ENCODE data around the gene ALDH6A1.
"Not testable (repeated sequence)": the region's sequence is repeated elsewhere in the genome, so short reads cannot be mapped to it uniquely, and the experiment has no call there.

ALDH6A1 gene

DNA sequence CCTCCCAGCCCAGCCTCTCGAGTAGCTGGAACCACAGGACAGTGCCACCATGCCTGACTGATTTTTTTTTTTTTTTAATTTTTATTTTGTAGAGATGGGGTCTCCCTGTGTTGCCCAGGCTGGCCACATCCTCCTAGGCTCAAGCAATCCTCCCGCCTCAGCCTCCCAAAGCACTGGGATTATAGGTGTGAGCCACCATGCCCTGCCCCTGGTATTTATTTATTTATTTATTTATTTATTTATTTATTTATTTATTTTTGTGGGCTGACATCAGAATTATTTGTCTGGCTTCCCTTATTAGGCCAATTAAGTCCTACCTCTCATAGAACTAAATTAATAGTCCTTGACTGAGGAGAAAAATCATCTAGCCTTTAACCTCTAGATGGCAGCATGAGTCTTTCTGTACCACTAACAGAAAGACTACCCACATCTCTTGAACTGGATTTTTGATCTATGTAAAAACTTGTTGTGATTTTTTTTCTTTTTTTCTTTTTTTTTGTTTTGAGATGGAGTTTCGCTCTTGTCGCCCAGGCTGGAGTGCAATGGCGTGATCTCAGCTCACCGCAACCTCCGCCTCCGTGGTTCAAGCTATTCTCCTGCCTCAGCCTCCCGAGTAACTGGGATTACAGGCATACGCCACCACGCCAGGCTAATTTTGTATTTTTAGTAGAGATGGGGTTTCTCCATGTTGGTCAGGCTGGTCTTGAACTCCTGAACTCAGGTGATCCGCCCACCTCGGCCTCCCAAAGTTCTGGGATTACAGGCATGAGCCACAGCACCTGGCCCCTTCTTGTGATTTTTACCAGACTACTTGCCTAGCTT, 27.4 kb upstream of the ALDH6A1 start:
- not testable (repeated sequence) for H3K27me3 ChIP-seq (ENCODE audit: insufficient read depth, poor library complexity, severe bottlenecking); H3K4me3 ChIP-seq (replicated peaks; ENCODE audit: insufficient read depth, low read length); H3K27ac ChIP-seq (replicated peaks)
- TF ChIP-seq, protein P1, sequence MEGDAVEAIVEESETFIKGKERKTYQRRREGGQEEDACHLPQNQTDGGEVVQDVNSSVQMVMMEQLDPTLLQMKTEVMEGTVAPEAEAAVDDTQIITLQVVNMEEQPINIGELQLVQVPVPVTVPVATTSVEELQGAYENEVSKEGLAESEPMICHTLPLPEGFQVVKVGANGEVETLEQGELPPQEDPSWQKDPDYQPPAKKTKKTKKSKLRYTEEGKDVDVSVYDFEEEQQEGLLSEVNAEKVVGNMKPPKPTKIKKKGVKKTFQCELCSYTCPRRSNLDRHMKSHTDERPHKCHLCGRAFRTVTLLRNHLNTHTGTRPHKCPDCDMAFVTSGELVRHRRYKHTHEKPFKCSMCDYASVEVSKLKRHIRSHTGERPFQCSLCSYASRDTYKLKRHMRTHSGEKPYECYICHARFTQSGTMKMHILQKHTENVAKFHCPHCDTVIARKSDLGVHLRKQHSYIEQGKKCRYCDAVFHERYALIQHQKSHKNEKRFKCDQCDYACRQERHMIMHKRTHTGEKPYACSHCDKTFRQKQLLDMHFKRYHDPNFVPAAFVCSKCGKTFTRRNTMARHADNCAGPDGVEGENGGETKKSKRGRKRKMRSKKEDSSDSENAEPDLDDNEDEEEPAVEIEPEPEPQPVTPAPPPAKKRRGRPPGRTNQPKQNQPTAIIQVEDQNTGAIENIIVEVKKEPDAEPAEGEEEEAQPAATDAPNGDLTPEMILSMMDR (IDR thresholded peaks at IDR 0.05; ENCODE audit: insufficient read depth, low read length): peak; percentile 2
- DNase-seq (ENCODE audit: low read depth in 1 of 2, low spot score in 1 of 2): peak in 1 of 2 experiments; percentile 1

DNA sequence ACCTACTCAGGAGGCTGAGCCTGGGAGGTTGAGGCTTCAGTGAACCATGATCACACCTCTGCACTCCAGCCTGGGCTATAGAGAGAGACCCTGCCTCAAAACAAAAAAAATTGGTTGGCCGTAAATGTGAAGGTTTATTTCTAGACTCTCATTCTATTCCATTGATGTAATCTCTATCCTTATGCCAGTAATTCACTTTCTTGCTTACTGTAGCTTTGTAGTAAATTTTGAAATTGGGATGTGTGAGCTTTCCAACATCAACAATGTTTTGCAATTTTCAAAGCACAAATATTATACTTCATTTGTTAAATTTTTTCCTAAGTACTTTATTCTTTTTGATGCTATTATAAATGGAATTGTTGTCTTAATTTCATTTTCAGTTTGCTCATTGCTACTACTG, 25.1 kb upstream of the ALDH6A1 start:
- Histone ChIP-seq H3K27me3 (ENCODE audit: insufficient read depth, poor library complexity, severe bottlenecking) (no peaks in the 10 kb centered on the region), H3K27ac (replicated peaks) (no peak overlapping the region), H3K4me3 (replicated peaks; ENCODE audit: insufficient read depth, low read length) (no peak overlapping the region)
- TF ChIP-seq SPI1 (IDR thresholded peaks at IDR 0.05; ENCODE audit: borderline replicate concordance, low read depth) (no peak), POLR2AphosphoS5 (IDR thresholded peaks at IDR 0.05; ENCODE audit: low read depth) (no peak), GABPA (IDR thresholded peaks at IDR 0.05; ENCODE audit: low read depth) (no peak)
- TF ChIP-seq, protein P1 (IDR thresholded peaks at IDR 0.05; ENCODE audit: insufficient read depth, low read length): no peak
- TF ChIP-seq, protein P2, sequence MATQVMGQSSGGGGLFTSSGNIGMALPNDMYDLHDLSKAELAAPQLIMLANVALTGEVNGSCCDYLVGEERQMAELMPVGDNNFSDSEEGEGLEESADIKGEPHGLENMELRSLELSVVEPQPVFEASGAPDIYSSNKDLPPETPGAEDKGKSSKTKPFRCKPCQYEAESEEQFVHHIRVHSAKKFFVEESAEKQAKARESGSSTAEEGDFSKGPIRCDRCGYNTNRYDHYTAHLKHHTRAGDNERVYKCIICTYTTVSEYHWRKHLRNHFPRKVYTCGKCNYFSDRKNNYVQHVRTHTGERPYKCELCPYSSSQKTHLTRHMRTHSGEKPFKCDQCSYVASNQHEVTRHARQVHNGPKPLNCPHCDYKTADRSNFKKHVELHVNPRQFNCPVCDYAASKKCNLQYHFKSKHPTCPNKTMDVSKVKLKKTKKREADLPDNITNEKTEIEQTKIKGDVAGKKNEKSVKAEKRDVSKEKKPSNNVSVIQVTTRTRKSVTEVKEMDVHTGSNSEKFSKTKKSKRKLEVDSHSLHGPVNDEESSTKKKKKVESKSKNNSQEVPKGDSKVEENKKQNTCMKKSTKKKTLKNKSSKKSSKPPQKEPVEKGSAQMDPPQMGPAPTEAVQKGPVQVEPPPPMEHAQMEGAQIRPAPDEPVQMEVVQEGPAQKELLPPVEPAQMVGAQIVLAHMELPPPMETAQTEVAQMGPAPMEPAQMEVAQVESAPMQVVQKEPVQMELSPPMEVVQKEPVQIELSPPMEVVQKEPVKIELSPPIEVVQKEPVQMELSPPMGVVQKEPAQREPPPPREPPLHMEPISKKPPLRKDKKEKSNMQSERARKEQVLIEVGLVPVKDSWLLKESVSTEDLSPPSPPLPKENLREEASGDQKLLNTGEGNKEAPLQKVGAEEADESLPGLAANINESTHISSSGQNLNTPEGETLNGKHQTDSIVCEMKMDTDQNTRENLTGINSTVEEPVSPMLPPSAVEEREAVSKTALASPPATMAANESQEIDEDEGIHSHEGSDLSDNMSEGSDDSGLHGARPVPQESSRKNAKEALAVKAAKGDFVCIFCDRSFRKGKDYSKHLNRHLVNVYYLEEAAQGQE (IDR thresholded peaks at IDR 0.05; ENCODE audit: insufficient replicate concordance, low read depth): no peak
- DNase-seq (ENCODE audit: low read depth in 1 of 2, low spot score in 1 of 2): no peak

DNA sequence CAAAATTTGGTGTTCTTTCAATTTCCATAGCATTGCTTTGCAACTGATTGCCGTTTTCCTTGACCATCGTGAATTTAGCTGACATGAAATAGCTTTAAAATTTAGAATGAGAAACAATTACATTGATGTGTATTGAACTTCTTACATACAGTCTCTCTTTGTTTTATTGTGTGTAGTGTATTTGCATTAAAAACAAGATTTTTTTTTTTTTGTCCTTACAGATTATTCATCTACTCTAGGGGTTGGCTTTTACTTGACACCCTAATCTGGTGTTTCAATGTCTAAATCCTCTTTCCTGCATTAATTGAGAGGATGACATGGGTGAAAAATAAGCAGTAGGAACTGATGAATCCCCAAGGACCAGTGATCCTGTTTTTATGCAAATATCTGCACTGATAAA, 21.1 kb upstream of the ALDH6A1 start:
- Histone ChIP-seq H3K27me3 (ENCODE audit: insufficient read depth, poor library complexity, severe bottlenecking) (no peaks in the 10 kb centered on the region), H3K27ac (replicated peaks) (no peak overlapping the region), H3K4me3 (replicated peaks; ENCODE audit: insufficient read depth, low read length) (no peak overlapping the region)
- TF ChIP-seq, protein P2 (IDR thresholded peaks at IDR 0.05; ENCODE audit: insufficient replicate concordance, low read depth): no peak
- TF ChIP-seq POLR2AphosphoS5 (IDR thresholded peaks at IDR 0.05; ENCODE audit: low read depth): no peak
- TF ChIP-seq SPI1 (IDR thresholded peaks at IDR 0.05; ENCODE audit: borderline replicate concordance, low read depth): no peak
- TF ChIP-seq, protein P1 (IDR thresholded peaks at IDR 0.05; ENCODE audit: insufficient read depth, low read length): no peak
- DNase-seq (ENCODE audit: low read depth in 1 of 2, low spot score in 1 of 2): no peak
